GM19397 (cell line): ENCODE results near the gene PRELID2.
"Not testable (repeated sequence)": the region's sequence is repeated elsewhere in the genome, so short reads cannot be mapped to it uniquely, and the experiment has no call there.

Source experiments
- ATAC-seq: cut with Tn5 transposase; IDR thresholded peaks from one replicate; pipeline ENCODE4 v1.9.1; 2021; ENCODE audit warnings: mild to moderate bottlenecking, moderate library complexity; ENCODE audit not compliant: unreplicated experiment

Gene PRELID2

GRCh38 chr5:145752534-145752933 lies 82.6 kb downstream of the PRELID2 start:
- ATAC-seq: no peak

- ATAC-seq: no peak
These were observed 84.9 kb downstream of the PRELID2 start for GRCh38 chr5:145750199-145750598.

GRCh38 chr5:145743396-145744061 lies 91.6 kb downstream of the PRELID2 start:
- ATAC-seq: no peak

GRCh38 chr5:145739843-145740242 lies 95.3 kb downstream of the PRELID2 start:
- no peak for ATAC-seq

GRCh38 chr5:145738227-145738626 lies 96.9 kb downstream of the PRELID2 start:
- ATAC-seq: no peak

GRCh38 chr5:145737578-145737977 lies 97.6 kb downstream of the PRELID2 start:
- no peak for ATAC-seq

GRCh38 chr5:145729956-145730355 lies 105.2 kb downstream of the PRELID2 start:
- ATAC-seq: not testable (repeated sequence)

- ATAC-seq: no peak
These were observed 111.6 kb downstream of the PRELID2 start for GRCh38 chr5:145723516-145723915.

- no peak for ATAC-seq
These were observed 116.2 kb downstream of the PRELID2 start for GRCh38 chr5:145718956-145719355.

GRCh38 chr5:145715412-145715811 lies 119.7 kb downstream of the PRELID2 start:
- no peak for ATAC-seq

GRCh38 chr5:145712245-145712644 lies 122.9 kb downstream of the PRELID2 start:
- ATAC-seq: no peak

- no peak for ATAC-seq
These were observed 123.7 kb downstream of the PRELID2 start for GRCh38 chr5:145711417-145711816.
